GM23338 (cell line): ENCODE measurements around the gene SP100.
"Not testable (repeated sequence)": the region's sequence is repeated elsewhere in the genome, so short reads cannot be mapped to it uniquely, and the experiment has no call there.

ENCODE experiments used
- CREB1 ChIP-seq: fragments of 250-450 bp; sonication (Bioruptor Pico); IDR thresholded peaks from 2 replicates; pipeline ENCODE4 v1.5.0; 2020; ENCODE audit warnings: low read depth, mild to moderate bottlenecking, moderate library complexity
- CTCF ChIP-seq, 2 experiments: fragments of 200-600 bp in 1 of 2; sonication (generic) in 1 of 2; conservative IDR thresholded peaks; 2 replicates each; pipeline versions ENCODE4 v1.5.1 to v1.6.1; 2016 to 2017; ENCODE audit warnings: antibody characterized with exemption in 2 of 2, low read depth in 2 of 2, mild to moderate bottlenecking in 2 of 2, moderate library complexity in 1 of 2
- ETS1 ChIP-seq: IDR thresholded peaks from 2 replicates; pipeline ENCODE4 v1.6.1; 2016; ENCODE audit warnings: antibody characterized with exemption
- EZH2 ChIP-seq: fragments of 200-600 bp; sonication (generic); IDR thresholded peaks from one replicate; pipeline ENCODE4 v1.8.0; 2017; ENCODE audit warnings: antibody characterized with exemption, mild to moderate bottlenecking, low read depth; ENCODE audit not compliant: unreplicated experiment
- EZH2phosphoT487 ChIP-seq: fragments of 200-600 bp; sonication (generic); IDR thresholded peaks from one replicate; pipeline ENCODE4 v1.8.1; 2018; ENCODE audit warnings: antibody characterized with exemption; ENCODE audit not compliant: unreplicated experiment
- NANOG ChIP-seq: IDR thresholded peaks from 2 replicates; pipeline ENCODE4 v1.6.1; 2016; ENCODE audit warnings: antibody characterized with exemption, borderline replicate concordance
- POLR2AphosphoS5 ChIP-seq: IDR thresholded peaks from 2 replicates; pipeline ENCODE4 v1.6.1; 2016; ENCODE audit warnings: antibody characterized with exemption, low read depth
- REST ChIP-seq: IDR thresholded peaks from one replicate; pipeline ENCODE4 v1.6.1; 2018; ENCODE audit warnings: antibody characterized with exemption; ENCODE audit not compliant: unreplicated experiment
- STAT1 ChIP-seq: IDR thresholded peaks from one replicate; pipeline ENCODE4 v1.6.1; 2016; ENCODE audit warnings: antibody characterized with exemption; ENCODE audit not compliant: unreplicated experiment
- ZNF114 ChIP-seq: fragments of 250-450 bp; sonication (Bioruptor Pico); IDR thresholded peaks from 2 replicates; pipeline ENCODE4 v1.5.0; 2020; ENCODE audit warnings: mild to moderate bottlenecking, moderate library complexity
- ZNF462 ChIP-seq: fragments of 250-450 bp; sonication (Bioruptor Pico); IDR thresholded peaks from 2 replicates; pipeline ENCODE4 v1.5.0; 2020; ENCODE audit warnings: mild to moderate bottlenecking, moderate library complexity

- TF ChIP-seq POLR2AphosphoS5; ZNF462; CTCF (conservative IDR thresholded peaks at IDR 0.05; ENCODE audit: low read depth in 2 of 2); EZH2; REST; ETS1; EZH2phosphoT487; ZNF114 (CRISPR knock-in tag); NANOG; CREB1 (CRISPR knock-in tag); STAT1: not testable (repeated sequence)
These were observed 23.1 kb downstream of the SP100 start for GRCh38 chr2:230439121-230439520.
